HG03139 (cell line): Measurements from ENCODE around the gene PMM2.
"Not testable (repeated sequence)": the region's sequence is repeated elsewhere in the genome, so short reads cannot be mapped to it uniquely, and the experiment has no call there.

Experiments
- ATAC-seq: cut with Tn5 transposase; IDR thresholded peaks from one replicate; pipeline ENCODE4 v1.9.1; 2021; ENCODE audit not compliant: unreplicated experiment

PMM2 gene

GRCh38 chr16:8781797-8782196 lies 15.8 kb upstream of the PMM2 start:
- no peak for ATAC-seq

DNA sequence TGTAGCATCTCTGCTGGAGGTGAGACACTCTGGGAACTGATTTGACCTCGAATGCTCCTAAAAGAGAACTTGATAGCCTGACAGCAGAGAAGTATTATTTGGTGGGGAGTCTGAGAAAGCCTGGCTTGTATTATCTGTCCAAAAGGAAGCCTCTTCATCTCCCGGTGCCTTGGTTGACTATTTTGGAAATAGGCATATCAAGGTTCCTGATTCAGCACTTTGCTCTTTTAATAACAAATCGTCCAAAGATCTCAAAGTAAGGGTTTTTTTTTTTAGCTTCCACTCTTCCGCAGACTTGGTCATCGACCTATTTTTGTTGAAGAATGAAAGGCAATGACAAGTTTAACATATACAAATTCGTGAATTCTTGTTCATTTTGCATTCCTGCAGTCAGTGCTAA lies 15.0 kb upstream of the PMM2 start:
- no peak for ATAC-seq

DNA sequence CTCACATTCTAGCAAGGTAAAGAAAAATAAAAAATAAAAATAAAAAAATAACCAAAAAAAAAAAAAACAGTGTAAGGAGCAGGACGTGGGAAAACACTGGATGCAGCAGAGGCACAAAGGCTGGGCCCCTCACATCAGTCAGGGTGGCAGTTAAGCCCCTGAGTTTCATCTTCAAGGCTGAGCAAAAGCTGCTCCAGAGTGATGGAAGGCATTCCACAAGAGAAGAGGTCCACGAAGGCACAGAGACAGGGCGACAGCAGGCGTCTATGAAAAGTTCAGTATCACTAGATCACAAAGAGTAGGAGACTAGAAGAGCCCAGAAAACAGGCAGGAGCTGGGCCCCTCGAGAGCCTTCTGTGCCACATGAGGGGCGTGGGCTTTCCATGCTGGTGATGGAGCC lies 12.2 kb upstream of the PMM2 start:
- ATAC-seq: no peak

GRCh38 chr16:8786316-8786715 lies 11.3 kb upstream of the PMM2 start:
- ATAC-seq: not testable (repeated sequence)

DNA sequence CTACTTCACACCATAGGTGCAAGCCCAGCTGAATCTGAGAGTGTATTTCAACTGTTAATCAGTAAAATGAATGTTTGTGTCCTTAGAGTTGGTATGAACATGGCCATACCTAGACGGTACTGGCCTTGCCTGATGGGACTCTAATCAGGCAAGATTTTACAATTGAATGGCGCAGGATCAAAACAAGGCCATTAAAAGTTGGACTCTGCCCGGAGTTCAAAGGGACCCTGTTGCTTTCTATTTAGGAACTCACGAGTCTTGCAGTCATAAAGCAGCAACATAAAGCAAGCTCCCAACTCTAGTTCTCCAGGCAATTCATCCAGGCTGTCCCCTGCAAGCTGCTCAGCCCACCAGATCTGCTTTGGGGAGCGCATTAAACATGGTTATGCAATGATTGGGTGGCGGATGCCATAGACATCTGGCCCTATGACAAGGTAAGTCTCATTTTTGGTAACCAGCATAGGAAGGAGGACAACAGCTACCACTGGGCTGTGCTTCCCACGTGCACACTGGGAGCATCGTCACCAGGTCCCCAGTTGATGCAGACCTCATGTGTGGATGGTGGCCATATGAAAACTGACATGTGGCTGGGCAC lies 9.0 kb upstream of the PMM2 start:
- ATAC-seq: no peak

- ATAC-seq: no peak
These were observed 2.5 kb upstream of the PMM2 start for GRCh38 chr16:8795091-8795490.

- no peak for ATAC-seq
These were observed 1.8 kb upstream of the PMM2 start for GRCh38 chr16:8795818-8796217.

DNA sequence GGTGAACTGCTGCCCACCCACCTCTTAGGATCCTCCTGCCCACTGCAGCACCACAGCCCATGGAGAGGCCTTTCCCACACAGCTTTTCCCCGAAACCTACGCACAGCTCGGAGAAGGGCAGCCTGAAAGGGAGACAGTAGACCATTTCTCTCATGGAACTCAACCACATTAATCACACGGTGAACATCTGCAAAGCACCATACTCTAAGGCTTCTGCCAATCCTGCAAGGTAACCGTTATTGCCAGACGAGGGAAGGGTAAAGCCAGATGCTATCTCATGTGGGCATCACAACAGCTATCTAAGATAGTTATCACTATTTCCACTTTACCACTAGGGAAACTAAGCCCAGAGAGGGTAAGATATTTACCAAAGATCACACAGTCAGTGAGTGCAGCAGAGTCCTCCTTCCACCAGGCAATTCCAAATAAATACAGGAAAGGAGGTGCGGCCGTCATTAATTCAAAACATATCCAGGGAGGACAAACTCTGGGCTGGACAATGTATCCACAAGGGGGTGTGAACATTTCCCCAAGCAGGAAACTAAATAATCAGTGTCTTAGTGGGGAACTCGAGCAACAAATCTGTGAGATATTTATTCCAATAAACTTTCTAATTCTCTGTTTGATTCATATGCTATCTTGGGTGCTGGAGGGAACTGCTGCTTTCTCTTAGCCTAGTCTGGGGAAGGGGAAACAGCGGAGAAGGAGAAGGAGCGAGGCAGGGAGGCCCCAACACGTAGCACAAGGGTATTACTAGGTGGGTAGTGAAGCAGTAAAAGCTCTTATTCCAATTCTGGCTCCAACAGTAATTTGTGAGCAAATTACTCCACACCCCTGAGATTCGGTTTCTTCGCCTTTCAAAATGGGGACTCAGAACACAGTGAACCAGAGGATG lies 923 bp upstream of the PMM2 start:
- ATAC-seq: no peak

DNA sequence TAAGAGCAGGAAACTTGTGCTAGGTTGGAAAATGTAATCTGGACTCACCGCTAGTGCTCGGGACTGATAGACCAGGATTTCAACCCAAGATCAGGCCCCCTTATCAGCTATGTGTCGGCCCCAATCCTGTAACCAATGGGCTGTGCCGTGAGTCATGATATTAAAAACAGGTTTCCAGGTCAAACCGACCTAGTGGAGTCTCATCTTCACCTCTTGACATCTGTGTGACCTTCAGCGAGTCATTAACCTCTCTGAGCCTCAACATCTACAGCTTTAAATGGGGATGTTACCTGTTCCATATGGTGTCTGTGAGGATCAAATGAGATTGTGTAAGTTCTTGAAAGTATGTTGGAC lies 512 bp downstream of the PMM2 start:
- no peak for ATAC-seq

DNA sequence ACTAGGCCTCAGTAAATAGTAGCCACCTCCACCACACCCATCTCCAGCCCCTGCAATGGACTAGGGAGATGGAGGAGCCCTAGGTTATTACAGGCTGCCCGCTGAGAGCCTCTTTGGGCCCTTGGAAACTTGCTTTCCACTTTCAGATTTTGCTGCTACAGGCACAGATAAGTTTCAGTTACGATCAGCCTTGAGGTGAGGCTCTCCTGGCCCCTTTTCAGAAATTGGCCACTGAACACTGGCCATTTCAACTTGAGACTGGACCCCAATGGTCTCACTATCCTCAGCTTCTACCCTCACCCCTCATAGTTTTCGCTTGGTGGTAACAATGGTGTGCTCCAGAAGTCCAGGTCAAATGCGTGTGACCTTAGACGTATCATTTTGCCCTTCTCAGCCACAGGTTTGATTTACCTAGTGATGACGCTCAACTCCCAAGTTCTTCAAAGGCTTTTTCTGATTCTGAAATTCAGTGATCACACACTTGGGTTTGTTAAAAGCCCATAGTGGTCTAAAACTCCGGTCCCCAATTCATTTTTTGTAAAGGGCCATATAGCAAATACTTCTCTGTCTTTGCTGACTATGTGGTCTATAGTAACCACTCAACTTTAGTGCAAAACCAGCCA lies 1.0 kb downstream of the PMM2 start:
- ATAC-seq: no peak

GRCh38 chr16:8801701-8802100 lies 4.1 kb downstream of the PMM2 start:
- ATAC-seq: no peak

DNA sequence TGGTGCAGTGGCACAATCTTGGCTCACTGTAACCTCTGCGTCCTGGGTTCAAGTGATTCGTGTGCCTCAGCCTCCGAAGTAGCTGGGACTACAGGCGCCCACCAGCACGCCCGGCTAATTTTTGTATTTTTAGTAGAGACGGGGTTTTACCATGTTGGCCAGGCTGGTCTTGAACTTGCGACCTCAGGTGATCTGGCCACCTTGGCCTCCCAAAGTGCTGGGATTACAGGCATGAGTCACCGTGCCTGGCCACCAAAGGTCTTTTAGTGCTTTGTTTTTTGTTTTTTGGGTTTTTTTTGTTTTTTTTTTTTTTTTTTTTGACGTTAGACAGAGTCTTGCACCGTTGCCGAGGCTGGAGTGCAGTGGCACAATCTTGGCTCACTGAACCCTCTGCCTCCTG lies 6.1 kb downstream of the PMM2 start:
- not testable (repeated sequence) for ATAC-seq

GRCh38 chr16:8804313-8804712 lies 6.7 kb downstream of the PMM2 start:
- no peak for ATAC-seq

DNA sequence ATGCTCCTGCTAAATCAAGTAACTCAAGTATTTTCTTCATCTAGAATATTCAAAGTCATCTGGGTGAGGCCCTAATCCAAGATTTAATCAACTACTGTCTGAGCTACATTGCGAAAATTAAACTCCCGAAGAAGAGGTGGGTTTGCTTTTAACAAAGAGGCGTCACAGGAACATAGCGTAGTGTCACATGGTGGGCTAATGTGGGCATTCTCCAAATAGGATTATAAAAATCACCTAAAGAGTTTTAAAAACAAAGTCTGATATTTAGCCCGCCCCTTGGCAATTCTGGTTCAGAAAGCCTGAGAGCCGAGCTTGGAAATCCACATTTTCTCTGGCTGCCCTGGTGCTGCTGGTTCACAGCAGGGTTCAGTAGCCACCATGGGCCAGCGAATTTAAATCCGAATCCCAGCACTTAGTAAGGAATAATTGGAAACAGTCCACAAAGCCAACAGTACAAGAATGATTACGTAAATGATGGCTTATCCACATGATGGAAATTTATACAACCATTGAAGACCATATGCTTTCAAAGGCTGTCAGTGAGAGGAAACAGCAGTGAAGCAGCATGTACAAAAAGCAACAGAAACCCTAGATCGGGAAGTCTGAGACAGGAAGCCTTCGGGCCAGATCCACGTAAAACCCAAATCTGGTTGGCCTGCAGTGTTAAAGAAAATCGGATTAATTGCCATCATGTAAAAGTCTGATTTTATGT lies 8.8 kb downstream of the PMM2 start:
- ATAC-seq: no peak

- no peak for ATAC-seq
These were observed 9.6 kb downstream of the PMM2 start for GRCh38 chr16:8807189-8807588.

- no peak for ATAC-seq
These were observed 10.4 kb downstream of the PMM2 start for GRCh38 chr16:8808009-8808408.

DNA sequence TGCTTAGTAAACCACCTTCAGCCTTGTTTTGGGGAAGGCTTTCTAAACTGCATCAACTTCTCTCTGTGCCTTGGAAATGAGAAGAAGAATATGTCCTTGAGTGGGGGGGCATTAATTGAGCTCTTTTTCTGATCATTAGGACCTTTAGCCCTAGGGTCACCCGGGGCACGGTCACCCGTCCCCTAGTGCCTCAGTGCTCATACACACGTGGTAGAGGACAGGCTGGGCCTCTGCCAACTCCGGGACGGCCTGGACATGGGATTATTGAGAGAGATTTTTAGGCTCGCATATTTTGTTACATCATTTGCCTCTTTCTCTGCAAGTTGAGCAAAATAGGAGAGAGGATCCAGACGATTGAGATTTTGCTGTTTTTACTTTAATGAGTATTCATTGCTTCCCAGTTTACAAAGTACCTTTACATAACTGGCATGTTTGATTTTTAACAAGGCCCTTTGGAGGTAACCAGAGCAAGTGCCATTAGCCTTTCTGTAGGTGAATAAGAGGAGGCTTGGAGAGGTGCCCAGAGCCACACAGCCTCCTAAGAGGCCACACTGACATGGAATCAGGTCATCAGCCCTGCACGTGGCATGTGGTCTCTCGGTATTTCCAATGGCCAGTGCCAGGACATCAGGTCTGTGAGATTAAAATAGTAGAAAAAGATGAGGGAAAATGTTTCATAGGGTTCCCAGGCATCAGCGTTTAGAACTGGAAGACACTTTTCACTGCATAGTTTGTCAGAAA lies 11.1 kb downstream of the PMM2 start:
- ATAC-seq: no peak

GRCh38 chr16:8812162-8812843 lies 14.7 kb downstream of the PMM2 start:
- no peak for ATAC-seq

- ATAC-seq: no peak
These were observed 16.6 kb downstream of the PMM2 start for GRCh38 chr16:8814095-8814806.
